ENCODE data around the gene ALX3.
A peak's percentile ranks its signal among the peaks of the same experiment; 100 is the strongest.

Gene ALX3

DNA sequence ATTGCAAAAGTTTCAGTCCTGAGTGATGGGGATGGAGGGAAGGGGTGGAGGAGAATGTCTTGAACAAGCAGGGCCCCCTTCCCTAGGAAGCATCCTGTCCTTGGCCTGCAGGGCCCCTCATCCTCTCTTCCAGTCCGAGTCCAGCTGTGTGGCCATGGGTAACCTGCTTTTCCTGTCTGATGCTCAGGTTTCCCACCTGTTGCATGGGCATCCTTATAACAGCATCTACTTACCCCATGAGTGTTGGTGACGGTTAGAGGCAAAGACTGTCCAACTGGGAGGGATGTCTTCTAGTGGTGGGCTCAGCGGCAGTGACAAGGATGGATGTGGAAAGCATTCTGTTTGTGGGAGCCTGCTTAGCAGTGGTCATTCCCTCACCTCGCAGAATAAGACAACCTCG lies 43.7 kb upstream of the ALX3 start:
- H3K14ac ChIP-seq (ENCODE audit: low read length) = no peak overlapping the region
- no peak overlapping the region for H3K23ac ChIP-seq (ENCODE audit: low read depth, low read length, poor library complexity)
- H3K79me1 ChIP-seq (ENCODE audit: low read depth, low read length) = no peaks in the 10 kb centered on the region
- no peak for DNase-seq (ENCODE audit: low spot score)
- no CpG with 5 or more reads among the region's 5 CpGs for WGBS, 2 donors (ENCODE audit: extremely low coverage in 2 of 2, insufficient read length in 2 of 2, insufficient replicate concordance in 1 of 2)
- H3K4ac ChIP-seq (ENCODE audit: low read length) = no peak overlapping the region
- H2BK12ac ChIP-seq (ENCODE audit: low read length) = no peak overlapping the region
- peaks cover 0 to 70% (median 0%) of the 10 kb centered on the region in 3 experiments for H3K27me3 ChIP-seq (ENCODE audit: control insufficient read depth in 3 of 3, insufficient read depth in 3 of 3, low read depth in 1 of 3, low read length in 3 of 3)
- no peak overlapping the region for H2BK15ac ChIP-seq (ENCODE audit: low read length)
- no peak overlapping the region for H3K4me3 ChIP-seq (ENCODE audit: low read length in 2 of 2)
- no peaks in the 10 kb centered on the region for H3K9me3 ChIP-seq (replicated peaks in 1 of 2; ENCODE audit: control insufficient read depth in 2 of 2, insufficient read depth in 1 of 2, low read depth in 1 of 2, low read length in 2 of 2)
- H4K91ac ChIP-seq (ENCODE audit: low read depth, low read length, poor library complexity) = no peak overlapping the region
- H3K36me3 ChIP-seq (replicated peaks in 1 of 2; ENCODE audit: control insufficient read depth in 2 of 2, insufficient read depth in 2 of 2, low read length in 2 of 2) = no peaks in the 10 kb centered on the region
- no peak overlapping the region for H2AFZ ChIP-seq (ENCODE audit: low read length)
- H3K9ac ChIP-seq (ENCODE audit: low read depth, low read length, poor library complexity) = no peak overlapping the region
- no peak overlapping the region for H2BK5ac ChIP-seq (ENCODE audit: low read length)
- H2BK120ac ChIP-seq (ENCODE audit: low read depth, low read length) = no peak overlapping the region
- no peak overlapping the region for H3K18ac ChIP-seq (ENCODE audit: low read length)
- H3K4me1 ChIP-seq (ENCODE audit: control insufficient read depth in 2 of 2, insufficient read depth in 1 of 2, low read depth in 1 of 2, low read length in 2 of 2) = peaks cover 0 to 2% of the 10 kb centered on the region in 2 donors
- no peak overlapping the region for H2AK5ac ChIP-seq (ENCODE audit: low read depth, low read length)
- no peak overlapping the region for H3K4me2 ChIP-seq (ENCODE audit: insufficient read depth, low read length, poor library complexity, severe bottlenecking)
- H4K8ac ChIP-seq (ENCODE audit: low read depth, low read length) = no peak overlapping the region
- no peak overlapping the region for H3K27ac ChIP-seq (replicated peaks; ENCODE audit: low read length)

- no peak overlapping the region for H3K14ac ChIP-seq (ENCODE audit: low read length)
- no peaks in the 10 kb centered on the region for H3K79me1 ChIP-seq (ENCODE audit: low read depth, low read length)
- no peak overlapping the region for H3K4me2 ChIP-seq (ENCODE audit: insufficient read depth, low read length, poor library complexity, severe bottlenecking)
- H2AFZ ChIP-seq (ENCODE audit: low read length) = no peak overlapping the region
- H3K36me3 ChIP-seq (replicated peaks in 1 of 2; ENCODE audit: control insufficient read depth in 2 of 2, insufficient read depth in 2 of 2, low read length in 2 of 2) = no peaks in the 10 kb centered on the region
- H3K4ac ChIP-seq (ENCODE audit: low read length) = no peak overlapping the region
- H4K91ac ChIP-seq (ENCODE audit: low read depth, low read length, poor library complexity) = no peak overlapping the region
- H2BK5ac ChIP-seq (ENCODE audit: low read length) = no peak overlapping the region
- no CpG with 5 or more reads among the region's 5 CpGs for WGBS, 2 donors (ENCODE audit: extremely low coverage in 2 of 2, insufficient read length in 2 of 2, insufficient replicate concordance in 1 of 2)
- no peak overlapping the region for H2BK120ac ChIP-seq (ENCODE audit: low read depth, low read length)
- peaks cover 0 to 2% of the 10 kb centered on the region in 2 donors for H3K4me1 ChIP-seq (ENCODE audit: control insufficient read depth in 2 of 2, insufficient read depth in 1 of 2, low read depth in 1 of 2, low read length in 2 of 2)
- H3K4me3 ChIP-seq (ENCODE audit: low read length in 2 of 2) = no peak overlapping the region
- DNase-seq (ENCODE audit: low spot score) = no peak
- H3K18ac ChIP-seq (ENCODE audit: low read length) = no peak overlapping the region
- H3K27ac ChIP-seq (replicated peaks; ENCODE audit: low read length) = no peak overlapping the region
- H4K8ac ChIP-seq (ENCODE audit: low read depth, low read length) = no peak overlapping the region
- peak overlapping the region; percentile 18 for H2AK5ac ChIP-seq (ENCODE audit: low read depth, low read length)
- H3K9me3 ChIP-seq (replicated peaks in 1 of 2; ENCODE audit: control insufficient read depth in 2 of 2, insufficient read depth in 1 of 2, low read depth in 1 of 2, low read length in 2 of 2) = no peaks in the 10 kb centered on the region
- H2BK12ac ChIP-seq (ENCODE audit: low read length) = no peak overlapping the region
- H3K23ac ChIP-seq (ENCODE audit: low read depth, low read length, poor library complexity) = no peak overlapping the region
- peaks cover 0 to 77% (median 0%) of the 10 kb centered on the region in 3 experiments for H3K27me3 ChIP-seq (ENCODE audit: control insufficient read depth in 3 of 3, insufficient read depth in 3 of 3, low read depth in 1 of 3, low read length in 3 of 3)
- H3K9ac ChIP-seq (ENCODE audit: low read depth, low read length, poor library complexity) = no peak overlapping the region
- peak overlapping the region; percentile 35 for H2BK15ac ChIP-seq (ENCODE audit: low read length)
Measured at GRCh38 chr1:110113551-110113950, 43.1 kb upstream of the ALX3 start.

- Histone ChIP-seq H2BK5ac (ENCODE audit: low read length) (no peak overlapping the region), H3K9ac (ENCODE audit: low read depth, low read length, poor library complexity) (no peak overlapping the region), H2AK5ac (ENCODE audit: low read depth, low read length) (no peak overlapping the region), H4K91ac (ENCODE audit: low read depth, low read length, poor library complexity) (no peak overlapping the region), H3K4me2 (ENCODE audit: insufficient read depth, low read length, poor library complexity, severe bottlenecking) (no peak overlapping the region), H3K4me3 (ENCODE audit: low read length in 2 of 2) (no peak overlapping the region), H4K8ac (ENCODE audit: low read depth, low read length) (no peak overlapping the region), H3K23ac (ENCODE audit: low read depth, low read length, poor library complexity) (peak overlapping the region; percentile 11), H3K27me3 (ENCODE audit: control insufficient read depth in 3 of 3, insufficient read depth in 3 of 3, low read depth in 1 of 3, low read length in 3 of 3) (peaks cover 0 to 86% (median 0%) of the 10 kb centered on the region in 3 experiments), H2BK12ac (ENCODE audit: low read length) (no peak overlapping the region), H2BK15ac (ENCODE audit: low read length) (no peak overlapping the region), H3K4me1 (ENCODE audit: control insufficient read depth in 2 of 2, insufficient read depth in 1 of 2, low read depth in 1 of 2, low read length in 2 of 2) (peaks cover 0 to 2% of the 10 kb centered on the region in 2 donors), H3K4ac (ENCODE audit: low read length) (no peak overlapping the region), H3K27ac (replicated peaks; ENCODE audit: low read length) (no peak overlapping the region), H3K9me3 (replicated peaks in 1 of 2; ENCODE audit: control insufficient read depth in 2 of 2, insufficient read depth in 1 of 2, low read depth in 1 of 2, low read length in 2 of 2) (no peaks in the 10 kb centered on the region), H3K18ac (ENCODE audit: low read length) (peak overlapping the region; percentile 3), H3K36me3 (replicated peaks in 1 of 2; ENCODE audit: control insufficient read depth in 2 of 2, insufficient read depth in 2 of 2, low read length in 2 of 2) (no peaks in the 10 kb centered on the region), H2BK120ac (ENCODE audit: low read depth, low read length) (no peak overlapping the region), H3K79me1 (ENCODE audit: low read depth, low read length) (no peaks in the 10 kb centered on the region), H2AFZ (ENCODE audit: low read length) (no peak overlapping the region), H3K14ac (ENCODE audit: low read length) (no peak overlapping the region)
- DNase-seq (ENCODE audit: low spot score) = no peak
- no CpG with 5 or more reads among the region's 9 CpGs for WGBS, 2 donors (ENCODE audit: extremely low coverage in 2 of 2, insufficient read length in 2 of 2, insufficient replicate concordance in 1 of 2)
Measured at GRCh38 chr1:110112656-110113055, 42.2 kb upstream of the ALX3 start.

GRCh38 chr1:110112143-110112542 lies 41.7 kb upstream of the ALX3 start, which contains the start of gene UBL4B:
TSS of gene UBL4B (plus strand) at chr1:110112443. CDS start at chr1:110112535, 92 bp downstream.
- no peak within 1 kb of the TSS for H2BK5ac ChIP-seq (ENCODE audit: low read length)
- H3K9ac ChIP-seq (ENCODE audit: low read depth, low read length, poor library complexity) = no peak within 1 kb of the TSS
- H3K79me1 ChIP-seq (ENCODE audit: low read depth, low read length) = no peaks in the 10 kb centered on the region
- peak within 1 kb of the TSS; percentile 18 for H2AK5ac ChIP-seq (ENCODE audit: low read depth, low read length)
- no peak within 1 kb of the TSS for H3K4ac ChIP-seq (ENCODE audit: low read length)
- no peak within 1 kb of the TSS for H3K27ac ChIP-seq (replicated peaks; ENCODE audit: low read length)
- WGBS, 2 donors (ENCODE audit: extremely low coverage in 2 of 2, insufficient read length in 2 of 2, insufficient replicate concordance in 1 of 2) = no CpG with 5 or more reads among the region's 5 CpGs
- DNase-seq (ENCODE audit: low spot score) = no peak
- H3K14ac ChIP-seq (ENCODE audit: low read length) = no peak within 1 kb of the TSS
- H4K91ac ChIP-seq (ENCODE audit: low read depth, low read length, poor library complexity) = no peak within 1 kb of the TSS
- H3K4me3 ChIP-seq (ENCODE audit: low read length in 2 of 2) = no peak within 1 kb of the TSS
- peak within 1 kb of the TSS; percentile 35 for H2BK15ac ChIP-seq (ENCODE audit: low read length)
- no peak within 1 kb of the TSS for H3K4me2 ChIP-seq (ENCODE audit: insufficient read depth, low read length, poor library complexity, severe bottlenecking)
- H2BK12ac ChIP-seq (ENCODE audit: low read length) = no peak within 1 kb of the TSS
- no peaks in the 10 kb centered on the region for H3K36me3 ChIP-seq (replicated peaks in 1 of 2; ENCODE audit: control insufficient read depth in 2 of 2, insufficient read depth in 2 of 2, low read length in 2 of 2)
- no peak within 1 kb of the TSS for H4K8ac ChIP-seq (ENCODE audit: low read depth, low read length)
- no peak within 1 kb of the TSS for H2BK120ac ChIP-seq (ENCODE audit: low read depth, low read length)
- peaks cover 0 to 90% (median 0%) of the 10 kb centered on the region in 3 experiments for H3K27me3 ChIP-seq (ENCODE audit: control insufficient read depth in 3 of 3, insufficient read depth in 3 of 3, low read depth in 1 of 3, low read length in 3 of 3)
- no peak within 1 kb of the TSS for H2AFZ ChIP-seq (ENCODE audit: low read length)
- peak within 1 kb of the TSS; percentile 3 for H3K18ac ChIP-seq (ENCODE audit: low read length)
- H3K4me1 ChIP-seq (ENCODE audit: control insufficient read depth in 2 of 2, insufficient read depth in 1 of 2, low read depth in 1 of 2, low read length in 2 of 2) = peaks cover 0 to 2% of the 10 kb centered on the region in 2 donors
- H3K23ac ChIP-seq (ENCODE audit: low read depth, low read length, poor library complexity) = peak within 1 kb of the TSS; percentile 11
- no peaks in the 10 kb centered on the region for H3K9me3 ChIP-seq (replicated peaks in 1 of 2; ENCODE audit: control insufficient read depth in 2 of 2, insufficient read depth in 1 of 2, low read depth in 1 of 2, low read length in 2 of 2)
